ENCODE results near the gene ERVW-1.

ERVW-1 gene

DNA sequence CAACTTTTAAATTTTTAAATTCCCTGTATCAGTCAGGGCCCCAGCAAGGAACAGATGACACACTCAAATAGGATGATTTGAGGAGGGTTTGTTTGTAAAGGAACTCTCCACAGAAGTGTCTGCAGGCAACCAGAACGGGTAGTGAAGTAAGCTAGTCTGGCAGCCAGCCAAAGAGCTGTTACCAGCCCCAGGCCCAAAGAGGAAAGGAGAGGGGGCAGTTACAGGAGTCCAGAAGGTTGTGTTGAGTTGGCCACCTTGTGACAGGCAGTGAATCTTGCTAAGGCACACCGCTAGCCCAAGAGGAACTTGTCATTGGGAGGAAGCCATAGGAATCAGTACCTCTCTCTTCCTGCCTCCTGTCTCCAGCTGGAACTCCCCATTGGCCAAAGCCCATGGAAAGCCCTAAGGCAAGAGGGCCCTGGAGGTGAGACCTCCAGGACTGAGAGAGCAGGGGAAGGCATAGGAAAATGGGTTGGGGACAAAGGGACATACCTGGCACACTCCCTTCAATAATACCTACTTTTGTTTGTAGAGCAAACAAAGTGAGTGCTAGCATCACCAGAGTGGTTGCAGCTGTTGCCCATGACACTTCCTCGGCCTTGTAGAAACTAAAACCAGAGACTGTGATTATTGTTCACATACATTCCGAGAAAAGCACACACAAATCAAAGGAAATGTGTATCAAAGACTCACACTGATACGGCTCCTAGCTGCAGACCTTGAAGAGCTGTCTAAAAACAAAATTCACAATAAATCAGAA lies 55.9 kb downstream of the ERVW-1 start:
- DNase-seq = no peak
